Stimulated activated CD4-positive, alpha-beta T cell treated with anti-CD3 and anti-CD28 coated beads, Interleukin-2, amount 100 ng/mL, for 24 hours (primary cell): ENCODE data around the gene TMEM117.
"Not testable (repeated sequence)": the region's sequence is repeated elsewhere in the genome, so short reads cannot be mapped to it uniquely, and the experiment has no call there.

ENCODE experiments used
- DNase-seq, 2 donors: peaks; one replicate each; pipeline ENCODE4 v3.0.0-alpha.2; 2020

TMEM117 gene

GRCh38 chr12:44118946-44119345 lies 283.1 kb downstream of the TMEM117 start:
- DNase-seq = no peak

DNA sequence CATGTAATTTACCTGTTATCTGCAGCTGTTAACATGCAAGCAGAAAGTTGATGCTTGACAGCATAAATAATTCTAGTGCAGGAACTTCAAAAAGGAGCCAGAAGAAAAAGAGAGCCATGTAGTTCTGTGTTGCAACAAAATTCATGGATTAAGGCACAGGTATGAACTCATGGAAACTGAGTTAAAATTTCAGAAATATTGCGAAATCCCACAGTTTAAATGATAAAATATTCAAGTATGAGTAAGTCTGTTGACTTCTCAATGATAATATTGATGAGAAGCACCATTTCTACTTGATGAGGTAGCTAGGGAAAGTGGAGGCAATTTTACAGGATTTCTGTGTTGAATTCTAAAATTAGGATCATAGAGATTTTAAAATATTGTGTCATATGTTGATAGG lies 290.9 kb downstream of the TMEM117 start:
- no peak for DNase-seq

- DNase-seq = no peak
Measured at GRCh38 chr12:44127966-44128710, 292.3 kb downstream of the TMEM117 start.

DNA sequence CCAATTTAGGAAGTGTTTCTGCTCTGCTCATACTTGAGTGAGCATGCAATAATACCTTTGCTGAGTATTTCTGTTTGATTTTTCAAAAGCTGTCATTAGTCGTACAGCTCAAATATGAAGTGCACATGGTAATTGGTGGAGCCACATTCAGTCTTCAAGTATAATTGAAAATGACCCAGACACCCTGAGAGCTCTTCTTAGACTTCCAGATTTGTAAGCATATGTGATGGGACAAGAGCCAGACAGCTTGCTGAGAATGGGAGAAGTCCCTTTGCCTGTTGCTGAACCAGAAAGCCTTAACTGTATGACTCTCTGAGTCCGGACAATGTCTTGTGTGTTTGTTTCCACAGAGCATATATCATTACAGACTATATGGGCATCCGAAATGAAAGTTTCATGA lies 307.3 kb downstream of the TMEM117 start:
- DNase-seq = no peak

DNA sequence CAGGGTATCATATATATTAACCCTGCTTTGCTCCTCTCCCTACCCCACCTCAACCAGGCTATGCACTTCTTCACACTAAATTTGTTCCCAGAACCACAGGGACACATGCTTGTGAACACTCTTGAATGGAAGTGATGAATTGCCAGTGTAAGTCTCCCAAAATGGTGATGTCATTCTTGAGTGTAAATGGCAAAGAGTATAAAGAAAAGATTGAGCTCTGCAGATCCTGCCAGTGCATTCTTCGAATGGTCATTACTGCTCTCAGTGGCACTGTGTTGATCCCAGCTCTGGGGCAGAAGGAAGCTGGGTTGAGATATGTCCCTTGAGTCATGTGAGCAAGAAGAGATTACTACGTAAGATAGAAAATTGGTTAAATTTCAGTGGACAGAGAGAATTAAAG lies 313.1 kb downstream of the TMEM117 start:
- no peak for DNase-seq

GRCh38 chr12:44154128-44154527 lies 318.2 kb downstream of the TMEM117 start:
- DNase-seq = no peak

GRCh38 chr12:44155358-44155757 lies 319.5 kb downstream of the TMEM117 start:
- no peak for DNase-seq

DNA sequence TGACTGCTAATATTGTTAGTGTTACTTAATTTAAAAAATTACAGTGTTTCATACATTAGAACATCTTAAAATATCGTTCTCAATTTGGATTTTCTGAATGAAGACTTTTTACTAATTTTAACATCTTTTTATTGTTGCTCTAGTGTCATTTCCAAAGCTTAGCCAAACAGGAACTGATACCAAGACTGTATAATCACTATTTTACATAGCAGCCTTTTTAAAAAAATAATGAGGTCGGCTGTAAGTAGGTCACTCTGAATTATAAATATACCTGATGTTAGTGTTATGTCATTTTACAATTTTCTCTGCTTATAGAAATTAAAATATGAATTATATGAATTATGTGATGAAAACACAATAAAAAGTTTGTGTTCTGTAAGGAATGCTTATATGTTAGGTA lies 321.5 kb downstream of the TMEM117 start:
- DNase-seq = no peak

DNA sequence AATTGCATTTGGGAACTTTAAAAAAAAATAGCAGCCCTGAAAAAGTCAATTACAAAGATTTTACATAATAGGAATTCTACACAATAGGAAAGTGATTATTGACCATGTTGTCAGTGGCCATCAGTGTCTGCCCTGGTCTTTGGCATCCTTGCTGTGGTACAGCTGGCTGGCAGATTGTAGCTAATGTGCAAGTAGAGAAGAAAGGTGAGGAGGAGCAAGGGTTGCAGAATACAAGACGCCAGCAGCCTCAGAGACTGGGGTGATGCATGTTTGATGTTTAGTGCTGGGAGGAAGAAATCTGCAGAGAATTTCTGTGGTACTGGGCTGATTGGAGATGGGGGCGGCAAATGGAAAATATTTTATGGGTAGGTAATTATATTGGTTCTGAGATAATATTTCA lies 322.9 kb downstream of the TMEM117 start:
- no peak for DNase-seq

GRCh38 chr12:44159216-44159615 lies 323.3 kb downstream of the TMEM117 start:
- no peak for DNase-seq

DNA sequence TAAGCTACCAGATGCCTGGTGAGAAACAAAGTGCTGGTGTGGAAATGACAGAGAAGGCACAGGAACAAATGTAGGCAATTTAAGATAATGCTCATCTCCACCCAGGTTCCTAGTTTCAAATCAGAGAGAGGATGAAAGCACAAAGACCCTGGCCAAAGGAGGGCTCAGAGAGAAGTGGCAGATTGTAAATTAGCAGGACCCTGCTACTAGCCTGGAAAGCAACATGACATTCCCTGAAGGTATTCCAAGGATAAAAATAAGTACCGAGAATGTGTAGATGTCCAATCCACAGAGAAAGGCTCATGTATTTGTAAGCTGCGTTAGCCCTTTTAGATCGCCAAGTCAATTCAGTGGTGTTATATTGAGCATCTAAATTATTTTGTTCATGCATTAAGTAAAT lies 324.0 kb downstream of the TMEM117 start:
- no peak for DNase-seq

DNA sequence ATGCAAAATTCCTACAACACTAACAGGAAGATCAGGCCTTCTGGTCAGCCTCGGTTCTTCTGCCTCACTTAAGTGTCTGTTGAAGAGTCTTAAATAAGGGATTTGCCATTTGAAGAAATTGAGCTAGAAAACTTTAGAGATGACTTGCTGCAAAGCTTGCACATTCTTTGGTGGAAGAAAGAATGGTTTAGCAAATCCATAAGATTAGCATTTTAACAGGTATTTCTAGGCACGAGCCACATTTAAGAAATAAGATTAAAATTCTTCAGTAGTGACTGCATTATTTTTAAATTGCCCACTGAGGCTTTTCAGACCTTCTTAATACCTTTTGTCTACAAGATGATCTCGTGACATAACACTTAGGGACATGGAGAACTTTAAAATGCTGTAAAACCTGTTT lies 327.1 kb downstream of the TMEM117 start:
- DNase-seq = no peak

GRCh38 chr12:44174053-44174452 lies 338.2 kb downstream of the TMEM117 start:
- DNase-seq = no peak

DNA sequence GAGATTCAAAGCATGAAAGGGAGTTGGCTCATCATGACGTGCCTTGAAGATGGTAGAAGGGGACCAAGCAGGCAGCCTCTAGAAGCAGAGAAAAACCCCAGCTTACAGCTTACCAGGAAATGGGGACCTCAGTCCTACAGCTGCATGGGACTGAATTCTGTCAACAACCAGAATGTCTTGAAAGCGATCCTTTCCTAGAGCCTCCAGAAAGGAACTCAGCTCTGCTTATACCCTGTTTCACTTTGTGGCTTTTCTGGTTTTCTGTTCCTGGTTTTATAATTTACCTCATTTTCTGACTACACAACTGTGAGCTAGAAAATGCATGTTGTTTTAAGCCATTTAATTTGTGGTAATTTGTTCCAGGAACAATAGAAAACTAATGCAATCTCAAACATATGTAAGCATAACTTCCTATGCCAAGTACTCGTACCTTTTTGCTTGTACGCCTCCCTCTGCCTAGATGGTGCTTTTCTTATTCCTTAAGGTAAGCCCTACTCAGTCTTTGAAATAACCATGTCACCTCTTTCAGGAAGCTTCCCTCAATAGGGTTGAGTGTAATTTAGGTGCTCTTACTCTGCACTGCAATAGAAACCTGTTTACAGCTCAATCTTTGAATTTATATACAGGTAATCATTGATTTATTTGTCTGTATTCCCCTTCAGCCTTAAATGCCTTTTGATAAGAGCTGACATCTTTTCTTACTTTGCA lies 348.8 kb downstream of the TMEM117 start:
- no peak for DNase-seq

GRCh38 chr12:44193281-44193680 lies 357.4 kb downstream of the TMEM117 start:
- DNase-seq = no peak

DNA sequence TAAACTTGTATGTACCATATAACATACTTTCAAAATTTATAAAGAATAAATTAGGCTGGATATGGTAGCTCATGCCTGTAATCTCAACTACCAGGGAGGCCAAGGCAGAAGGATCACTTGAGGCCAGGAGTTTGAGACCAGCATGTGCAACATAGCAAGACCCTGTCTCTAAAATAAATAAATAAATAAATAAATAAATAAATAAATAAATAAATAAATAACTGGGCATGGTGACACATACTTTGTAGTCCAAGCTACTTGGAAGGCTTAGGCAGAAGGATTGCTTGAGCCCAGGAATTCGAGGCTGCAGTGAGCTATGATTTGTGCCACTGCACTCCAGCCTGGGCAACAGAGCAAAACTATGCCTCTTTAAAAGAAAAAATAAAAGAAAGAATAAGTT lies 359.8 kb downstream of the TMEM117 start:
- not testable (repeated sequence) for DNase-seq

DNA sequence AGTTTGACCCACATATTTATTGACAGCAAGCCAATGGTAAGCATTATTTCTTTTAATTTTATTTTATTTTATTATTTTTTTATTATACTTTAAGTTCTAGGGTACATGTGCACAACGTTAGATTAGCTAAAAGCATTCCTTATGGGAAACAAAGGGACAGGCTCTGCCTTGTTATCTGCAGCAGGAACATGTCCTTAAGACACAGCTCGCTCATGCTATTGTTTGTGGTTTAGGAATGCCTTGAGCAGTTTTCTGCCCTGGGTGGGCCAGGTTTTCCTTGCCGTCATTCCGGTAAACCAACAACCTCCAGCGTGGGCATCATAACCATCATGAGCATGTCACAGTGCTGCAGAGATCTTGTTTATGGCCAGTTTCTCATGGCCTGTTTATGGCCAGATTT lies 370.2 kb downstream of the TMEM117 start:
- no peak for DNase-seq

DNA sequence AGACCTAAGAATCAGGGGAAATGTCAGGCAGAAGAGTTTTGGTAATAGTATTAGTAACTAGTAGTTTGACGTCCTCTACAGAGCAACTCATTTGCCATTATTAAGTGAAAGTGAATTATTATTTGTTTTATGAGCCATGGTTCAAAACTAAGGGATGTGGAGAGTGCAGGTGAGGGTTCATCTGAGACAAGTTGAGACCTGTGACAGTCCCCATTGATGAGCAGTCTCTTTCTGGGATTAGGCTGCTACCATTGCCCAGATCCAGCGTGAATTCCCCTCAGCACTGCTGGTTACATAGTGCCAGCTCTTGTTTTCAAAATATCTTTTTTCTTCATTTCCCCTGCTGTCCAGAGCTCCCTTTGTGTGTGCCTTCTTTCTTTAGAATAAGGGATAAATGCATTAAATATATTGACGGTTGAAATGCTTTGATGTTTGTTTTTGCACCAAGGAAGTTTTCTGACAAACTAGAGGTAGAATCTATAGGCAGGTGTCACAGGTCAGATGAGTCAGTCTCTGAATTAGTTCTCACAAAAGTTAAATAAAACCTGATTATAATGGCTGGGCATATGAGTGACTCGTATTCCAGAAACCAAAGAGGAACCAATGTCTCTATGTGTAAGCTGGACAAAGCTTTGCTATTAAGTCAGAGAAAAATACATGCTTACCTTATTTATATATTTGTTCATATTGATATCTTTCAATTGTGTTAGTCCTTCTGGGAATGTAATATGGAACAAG lies 381.4 kb downstream of the TMEM117 start:
- no peak for DNase-seq

DNA sequence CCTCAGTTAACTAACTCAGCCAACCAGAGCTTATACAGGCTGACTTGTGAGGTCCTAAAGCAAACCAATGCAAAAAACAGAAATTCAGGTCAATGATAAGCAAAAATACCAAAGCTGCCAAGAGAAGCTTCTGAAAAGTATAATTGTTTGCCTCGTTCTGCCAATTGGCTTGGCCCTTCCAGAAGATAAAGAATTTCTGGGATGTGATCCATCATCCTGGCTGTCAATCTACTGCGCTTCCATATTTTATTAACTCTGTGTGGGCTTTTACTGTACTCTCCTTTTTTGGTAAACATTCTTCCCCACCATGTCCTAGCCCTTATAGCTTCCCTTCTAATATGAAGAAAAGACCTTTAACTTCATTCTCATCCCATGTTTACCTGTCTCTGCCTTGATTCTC lies 387.9 kb downstream of the TMEM117 start:
- no peak for DNase-seq

DNA sequence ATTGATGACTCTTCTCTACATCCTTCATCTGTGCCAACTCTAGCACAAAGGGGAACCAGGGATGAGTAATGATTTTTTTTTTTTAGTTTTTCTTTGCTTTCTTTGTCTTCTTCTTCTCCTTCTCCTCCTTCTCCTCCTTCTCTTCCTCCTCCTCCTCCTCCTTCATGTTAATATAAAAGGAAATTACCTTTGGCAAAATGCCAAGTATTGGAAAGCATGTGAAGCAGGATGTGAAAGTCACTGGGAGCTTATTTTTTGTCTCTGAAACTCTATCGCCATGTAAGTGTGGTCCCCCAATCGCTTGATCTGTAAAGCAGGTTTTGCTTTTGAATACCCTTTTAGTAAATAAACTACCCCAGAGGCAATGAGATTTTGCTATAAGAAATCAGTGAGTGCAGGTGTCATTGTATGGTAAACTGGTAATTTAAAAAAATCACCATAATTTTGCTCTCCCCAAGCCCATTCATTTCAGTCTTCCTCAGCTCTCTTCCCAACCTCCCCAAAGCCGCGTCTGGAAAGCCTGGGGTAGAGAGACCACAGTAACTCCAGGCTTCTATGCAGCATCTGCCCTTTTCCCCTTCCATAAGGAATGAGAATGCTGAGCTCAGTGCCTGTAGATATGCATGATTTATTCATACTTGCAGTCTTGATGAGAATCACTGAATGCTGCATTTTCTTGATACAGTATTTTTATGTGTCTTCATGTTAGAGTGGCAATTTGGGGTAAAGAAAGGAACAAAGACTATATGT lies 388.7 kb downstream of the TMEM117 start:
- DNase-seq = no peak

DNA sequence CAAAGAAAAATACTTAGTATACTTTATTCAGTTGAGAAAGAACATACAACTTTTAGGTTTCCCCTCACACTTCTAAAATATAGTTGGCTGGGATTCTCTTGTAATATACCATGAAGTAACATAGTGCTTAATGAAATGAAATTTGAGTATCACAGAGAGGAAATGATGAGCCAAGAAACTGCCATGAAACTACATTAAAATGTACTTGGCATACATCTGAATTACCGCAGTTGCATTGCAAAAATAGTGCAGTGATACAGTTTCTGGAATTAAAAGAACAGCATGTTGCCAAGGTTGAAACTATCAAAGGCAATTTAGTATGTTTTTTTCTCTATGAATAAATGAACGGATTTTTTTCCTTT lies 389.2 kb downstream of the TMEM117 start:
- no peak for DNase-seq

- no peak for DNase-seq
Measured at GRCh38 chr12:44227616-44228015, 391.7 kb downstream of the TMEM117 start.

GRCh38 chr12:44229846-44230245 lies 394.0 kb downstream of the TMEM117 start:
- no peak for DNase-seq
